NCI-H1436 (cell line): ENCODE measurements around the gene LANCL2.
A peak's percentile ranks its signal among the peaks of the same experiment; 100 is the strongest.
"Not testable (repeated sequence)": the region's sequence is repeated elsewhere in the genome, so short reads cannot be mapped to it uniquely, and the experiment has no call there.

Experiments used
- DNase-seq: peaks from one replicate; lab custom pipeline; 2025; lab: John Stamatoyannopoulos, UW

LANCL2 gene, protein sequence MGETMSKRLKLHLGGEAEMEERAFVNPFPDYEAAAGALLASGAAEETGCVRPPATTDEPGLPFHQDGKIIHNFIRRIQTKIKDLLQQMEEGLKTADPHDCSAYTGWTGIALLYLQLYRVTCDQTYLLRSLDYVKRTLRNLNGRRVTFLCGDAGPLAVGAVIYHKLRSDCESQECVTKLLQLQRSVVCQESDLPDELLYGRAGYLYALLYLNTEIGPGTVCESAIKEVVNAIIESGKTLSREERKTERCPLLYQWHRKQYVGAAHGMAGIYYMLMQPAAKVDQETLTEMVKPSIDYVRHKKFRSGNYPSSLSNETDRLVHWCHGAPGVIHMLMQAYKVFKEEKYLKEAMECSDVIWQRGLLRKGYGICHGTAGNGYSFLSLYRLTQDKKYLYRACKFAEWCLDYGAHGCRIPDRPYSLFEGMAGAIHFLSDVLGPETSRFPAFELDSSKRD

DNA sequence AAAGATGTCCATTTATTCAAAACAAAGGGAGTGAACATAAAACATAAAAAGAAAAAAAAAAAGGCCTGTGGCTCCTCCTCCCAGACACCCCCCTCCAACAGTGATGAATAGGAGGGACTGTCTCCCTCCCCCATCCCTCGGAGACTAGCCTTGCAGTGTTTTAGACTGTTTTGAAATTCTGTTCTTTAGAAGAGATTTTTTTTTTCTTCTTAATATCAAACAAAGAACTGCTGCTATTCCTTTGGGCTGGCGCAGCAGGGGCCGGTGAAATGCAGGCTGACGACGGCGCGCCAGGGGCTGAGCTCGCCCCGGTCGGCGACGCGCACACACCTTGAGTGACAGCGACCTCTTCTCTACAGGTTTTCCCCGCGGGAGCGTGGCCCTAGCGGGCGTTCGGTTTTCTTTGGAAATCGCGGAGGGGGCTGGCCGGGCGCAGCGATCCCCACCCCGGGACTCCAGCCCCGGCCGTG is at the start of gene LANCL2:
TSS of gene LANCL2 (plus strand) at position 133 of the 470 bp plus-strand sequence. CDS start 689 bp downstream, outside the sequence.
- peak; percentile 52 for DNase-seq

DNA sequence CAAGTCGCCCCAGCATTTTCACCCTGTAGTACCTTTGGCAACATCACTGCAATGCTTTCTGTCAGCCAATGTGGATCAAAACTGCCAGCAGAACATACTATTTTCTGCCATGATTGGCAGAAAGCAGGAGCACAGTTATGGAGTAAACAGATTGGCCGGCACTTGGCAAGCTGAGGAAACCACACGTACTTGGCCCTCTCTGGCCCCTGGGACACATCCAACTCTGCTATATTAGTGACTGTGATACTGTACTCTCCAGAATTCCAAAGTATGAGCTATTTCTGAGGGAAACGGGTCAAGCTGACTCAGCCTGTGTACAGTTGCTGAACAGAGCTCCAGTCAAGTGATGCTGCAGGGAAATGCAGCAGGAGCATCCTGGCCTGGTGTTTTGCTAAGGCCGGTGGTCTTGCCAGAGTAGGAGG is 39.8 kb upstream of the LANCL2 start:
- DNase-seq = no peak

DNA sequence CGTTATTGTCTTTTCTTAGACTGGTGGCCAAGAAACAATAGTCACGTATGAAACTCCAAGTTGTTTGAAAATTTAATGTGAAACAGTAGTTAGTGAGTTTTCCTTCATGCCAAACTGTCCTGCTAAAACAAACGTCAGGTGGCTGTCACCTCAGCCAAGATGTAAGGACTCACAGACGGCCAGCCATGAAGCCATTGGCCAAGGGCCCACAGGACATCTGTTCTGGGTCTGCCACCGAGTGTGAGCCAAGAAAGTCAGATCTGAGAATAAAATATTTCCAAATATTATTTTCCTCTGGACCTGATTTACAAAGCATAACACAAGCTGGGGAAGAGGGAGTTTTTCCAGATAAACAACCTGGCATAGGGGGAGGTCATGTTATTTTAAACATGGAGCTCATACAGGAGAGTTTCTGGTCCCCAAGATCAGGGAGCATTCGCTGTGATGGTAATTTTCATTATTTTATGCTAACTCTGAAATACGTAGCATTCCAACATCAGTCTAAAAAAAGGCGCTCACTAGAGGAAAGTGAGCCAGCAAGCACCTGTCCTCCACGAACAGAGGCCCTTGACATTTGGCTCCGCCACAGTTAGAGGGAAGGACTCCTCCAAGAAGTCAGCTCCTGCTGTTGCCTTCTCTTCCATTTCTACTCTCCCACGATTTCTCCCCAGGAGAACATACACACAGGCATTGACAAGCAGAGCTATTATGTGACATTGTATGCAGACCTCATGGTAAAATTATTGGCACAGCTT is 38.9 kb upstream of the LANCL2 start:
- no peak for DNase-seq

DNA sequence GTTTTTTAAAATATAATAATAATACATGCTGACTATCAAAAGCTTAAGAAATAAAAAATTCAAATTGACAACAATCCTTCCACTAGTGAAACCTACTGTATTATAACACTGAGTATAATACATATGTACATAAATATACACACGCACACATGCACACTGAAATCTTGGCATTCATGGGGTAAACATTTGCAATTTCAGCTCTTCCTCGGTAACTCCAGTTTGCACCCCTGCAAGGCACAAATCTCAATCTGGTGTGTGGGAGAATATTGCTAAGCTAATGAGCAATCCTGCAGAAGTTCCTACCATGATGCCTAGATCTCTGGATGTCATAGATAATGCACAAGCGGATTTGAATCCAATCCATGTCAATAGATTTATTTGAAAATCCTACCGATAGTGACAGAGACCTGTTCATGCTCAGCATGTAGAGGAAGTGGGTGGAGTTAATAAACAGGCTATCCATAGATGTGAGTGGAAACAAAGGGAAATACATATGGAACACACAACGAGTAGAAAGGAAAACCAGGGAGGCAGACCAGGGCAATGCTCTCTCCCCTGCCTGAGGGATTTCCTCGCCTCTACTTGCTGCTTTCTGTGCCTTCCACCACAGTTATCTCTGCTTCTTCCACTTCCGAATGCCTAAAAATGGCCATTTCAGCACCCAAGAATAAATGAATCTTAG is 38.1 kb upstream of the LANCL2 start:
- no peak for DNase-seq

DNA sequence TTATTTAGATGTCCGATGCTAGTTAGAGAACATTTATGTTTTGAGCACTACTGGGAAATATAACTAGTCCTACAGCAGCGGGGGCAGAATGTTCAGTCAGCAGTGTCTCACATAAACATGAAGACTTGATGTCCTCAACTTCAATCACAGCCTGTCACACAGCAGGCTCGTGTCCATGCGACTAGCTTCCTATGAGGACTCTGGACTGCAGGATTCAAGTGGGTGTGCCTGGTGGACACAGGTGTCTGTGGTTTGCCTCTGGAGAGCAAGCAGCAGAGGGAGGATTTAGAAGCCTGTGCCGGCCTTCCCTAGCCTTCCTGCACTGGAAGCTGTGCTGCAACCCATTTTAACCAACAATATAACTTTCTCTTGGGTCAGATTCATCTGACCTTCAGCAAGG is 30.0 kb upstream of the LANCL2 start:
- DNase-seq = no peak

DNA sequence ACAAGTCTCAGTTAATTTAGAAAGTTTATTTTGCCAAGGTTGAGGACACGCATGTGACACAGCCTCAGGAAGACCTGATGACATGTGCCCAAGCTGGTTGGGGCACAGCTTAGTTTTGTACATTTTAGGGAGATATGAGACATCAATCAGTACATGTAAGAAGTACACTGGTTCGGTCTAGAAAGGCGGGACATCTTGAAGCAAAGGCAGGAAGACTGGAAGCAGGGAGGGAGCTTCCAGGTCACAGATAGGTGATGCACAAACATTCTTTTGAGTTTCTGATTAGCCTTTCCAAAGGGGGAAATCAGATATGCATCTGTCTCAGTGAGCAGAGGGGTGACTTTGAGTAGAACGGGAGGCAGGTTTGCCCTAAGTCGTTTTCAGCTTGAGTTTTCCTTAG is 29.4 kb upstream of the LANCL2 start:
- DNase-seq = no peak

DNA sequence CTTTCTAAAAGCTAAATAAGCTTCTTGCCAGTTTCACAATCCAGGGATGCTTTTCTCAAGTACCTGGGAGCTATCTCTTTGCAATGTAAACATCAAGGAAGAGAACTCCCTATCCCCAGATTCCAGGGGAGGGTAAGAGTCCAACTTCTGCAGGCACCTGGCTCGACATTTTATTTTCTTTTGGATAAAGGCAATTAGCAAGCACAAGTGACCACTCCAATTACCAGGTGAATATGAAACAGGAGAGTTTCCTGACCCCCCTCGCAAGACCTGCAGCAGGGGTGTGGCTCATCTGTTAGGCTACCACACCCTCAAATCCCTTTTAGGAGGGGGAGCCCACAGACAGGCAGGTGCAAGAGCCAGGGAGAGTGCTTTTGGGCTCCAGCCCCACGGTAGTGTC is 28.6 kb upstream of the LANCL2 start:
- no peak for DNase-seq

DNA sequence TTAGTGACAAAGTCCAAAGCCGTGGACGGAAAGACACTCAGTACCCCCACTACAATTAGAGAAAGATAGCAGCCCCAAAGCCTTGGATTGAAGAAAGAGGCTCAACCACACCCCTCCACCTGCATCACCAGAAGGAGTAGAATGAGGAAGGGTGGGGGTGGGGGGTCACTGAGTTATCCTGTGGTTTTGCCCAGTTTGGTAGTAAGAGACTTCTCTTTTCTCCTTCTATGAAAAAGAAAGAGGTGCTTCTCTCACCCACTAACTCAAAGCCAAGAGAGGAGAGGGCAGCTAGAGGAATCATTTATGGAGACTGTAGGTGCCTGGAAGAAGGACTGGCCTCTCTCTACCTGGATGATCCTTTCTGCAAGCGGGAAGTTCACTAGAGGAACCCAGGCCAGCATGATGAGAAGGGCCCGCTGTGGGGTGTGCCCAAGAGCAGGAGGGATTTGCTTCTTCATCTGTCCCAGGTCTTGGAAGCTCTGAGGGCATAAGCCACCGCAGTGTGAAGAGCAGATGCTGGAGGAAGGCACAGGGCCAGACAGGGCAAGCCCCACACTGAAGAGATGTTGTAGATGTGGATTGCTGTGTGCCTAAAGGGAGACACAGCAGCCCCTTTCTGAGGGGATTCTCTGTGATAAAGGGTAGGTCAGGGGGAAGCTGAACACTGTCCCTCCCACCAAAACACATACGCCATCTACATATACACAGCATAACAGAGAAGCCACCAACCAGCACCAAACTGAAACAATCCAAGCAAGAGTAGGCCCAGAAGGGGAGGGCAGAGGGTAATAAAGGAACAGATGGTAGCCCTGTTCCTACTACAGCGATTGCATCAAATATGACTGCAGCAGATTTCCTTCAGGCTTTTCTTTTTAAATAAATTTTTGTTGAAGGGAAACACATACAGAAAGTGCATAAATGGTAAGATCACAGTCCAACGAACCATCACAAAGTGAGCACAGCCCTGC is 25.8 kb upstream of the LANCL2 start:
- DNase-seq = no peak

DNA sequence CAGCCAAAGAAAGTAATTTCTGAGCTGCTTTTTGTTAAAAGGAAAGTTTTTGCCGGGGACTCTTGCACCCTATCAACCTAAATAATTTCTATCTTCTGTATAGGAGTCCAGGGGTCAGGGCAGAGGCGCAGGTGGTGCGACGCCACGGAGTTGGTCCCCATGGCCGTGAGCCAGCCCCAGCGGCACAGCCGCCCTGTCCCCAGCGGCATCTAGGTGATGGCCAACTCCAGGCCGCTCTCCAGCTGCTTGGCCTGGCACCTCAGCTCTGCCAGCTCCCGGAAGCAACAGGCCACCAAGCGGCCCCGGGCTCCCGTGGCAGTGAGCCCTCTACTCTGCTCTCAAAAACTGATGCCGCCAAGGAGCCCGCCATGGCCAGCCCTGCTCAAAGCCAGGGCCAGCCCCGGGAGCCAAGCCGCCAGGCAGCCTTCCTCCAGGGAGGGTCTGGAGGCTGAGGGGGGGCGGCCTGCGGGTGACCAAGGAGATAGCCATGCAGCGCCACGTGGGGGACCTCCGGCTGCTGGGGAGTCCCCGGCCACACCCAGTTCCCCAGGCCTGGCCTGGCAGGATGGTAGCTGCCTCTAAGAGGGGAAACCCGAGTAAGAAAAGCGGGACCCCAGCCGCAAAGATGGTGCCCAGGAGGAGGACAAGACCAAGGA is 22.8 kb upstream of the LANCL2 start:
- no peak for DNase-seq

DNA sequence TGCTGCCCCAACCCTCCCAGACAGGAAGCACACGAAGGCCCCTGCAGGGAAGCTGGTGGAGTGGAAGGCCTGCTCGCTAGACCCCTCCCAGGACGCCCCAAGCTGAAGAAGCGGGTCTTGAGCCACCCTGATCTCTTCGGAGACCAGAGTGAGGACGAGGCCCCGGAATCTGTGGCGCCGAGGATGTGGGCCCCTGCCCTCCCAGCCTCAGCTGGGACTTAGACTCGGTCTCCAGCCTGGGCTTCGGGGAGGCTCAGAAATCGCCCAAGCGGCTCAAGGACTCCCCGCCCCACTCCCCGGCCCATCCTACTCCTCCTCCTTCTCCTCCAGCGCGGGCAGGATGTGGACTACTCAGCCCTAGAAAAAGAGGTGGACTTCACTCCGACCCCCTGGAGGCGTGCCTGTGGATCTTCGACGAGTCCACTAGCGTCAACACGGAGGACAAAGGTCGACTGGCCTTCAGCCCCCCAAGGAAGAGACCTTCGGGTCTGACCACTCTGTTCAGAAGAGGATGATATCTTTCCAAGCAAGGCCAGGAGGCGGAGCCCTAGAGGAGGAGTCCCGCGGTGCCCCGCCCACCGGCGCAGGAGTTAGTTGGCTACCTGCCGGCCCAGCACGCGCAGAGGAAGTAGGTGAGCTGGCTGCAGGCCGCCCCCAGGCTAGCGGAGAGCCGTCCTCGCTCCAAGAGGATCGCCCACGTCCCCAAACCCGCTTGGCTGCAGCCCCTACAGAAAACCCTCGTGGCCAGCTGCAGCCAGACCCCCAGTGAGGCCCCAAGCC is 21.9 kb upstream of the LANCL2 start:
- no peak for DNase-seq

DNA sequence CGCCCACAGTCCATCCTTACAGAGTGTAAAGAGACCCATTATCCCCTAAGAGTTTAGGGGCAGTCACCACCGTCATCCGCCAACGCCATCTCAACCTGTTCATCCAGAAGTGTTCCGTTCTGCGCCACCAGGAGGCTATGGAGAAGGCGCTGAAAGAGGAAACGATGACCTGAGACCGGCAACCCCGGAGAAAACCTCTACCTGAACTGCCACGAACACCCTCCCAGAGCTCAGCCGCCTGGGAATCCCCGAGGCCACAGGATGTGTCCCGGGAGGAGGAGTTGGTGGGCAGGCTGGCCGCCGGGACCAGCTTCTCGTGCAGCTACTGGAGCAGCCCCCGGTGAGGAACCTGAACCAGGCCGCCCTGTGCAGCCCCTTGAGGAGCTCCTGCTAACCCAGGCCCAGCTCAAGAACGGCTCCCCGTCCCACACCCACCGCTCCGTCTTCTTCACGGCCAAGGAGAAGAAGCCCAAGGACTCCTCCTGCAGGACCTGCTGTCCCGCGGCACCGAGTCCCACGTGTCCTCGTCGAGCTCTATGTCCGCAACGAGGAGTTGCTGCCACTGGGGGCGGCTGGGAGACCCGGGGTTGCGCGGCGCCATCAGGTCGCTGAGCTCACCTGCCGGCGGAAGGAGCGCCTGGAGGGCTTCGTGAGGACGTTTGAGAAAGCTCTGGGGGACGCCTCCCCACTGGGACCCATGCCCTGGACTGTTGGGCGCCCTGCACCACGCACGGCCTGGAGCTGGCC is 21.1 kb upstream of the LANCL2 start:
- no peak for DNase-seq

DNA sequence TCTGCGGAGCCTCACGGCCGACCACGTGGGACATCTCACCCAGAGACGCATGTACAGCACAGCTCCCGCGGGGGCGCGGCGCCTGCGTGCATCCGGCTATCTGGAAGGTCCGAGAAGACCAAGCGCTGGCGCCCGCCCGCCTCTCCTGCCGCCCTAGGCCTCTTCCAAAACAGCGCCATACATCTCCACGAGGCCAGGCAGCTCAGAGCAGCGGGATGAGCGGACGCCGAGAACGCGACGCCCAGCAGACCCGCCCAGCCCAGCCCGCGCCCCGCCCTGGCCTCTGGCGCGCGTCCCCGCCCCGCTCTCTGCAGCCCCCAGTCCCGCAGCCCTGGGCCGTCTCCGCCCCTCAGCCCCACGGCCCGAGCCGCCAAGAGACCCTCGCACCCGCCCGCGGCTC is 20.3 kb upstream of the LANCL2 start:
- no peak for DNase-seq

DNA sequence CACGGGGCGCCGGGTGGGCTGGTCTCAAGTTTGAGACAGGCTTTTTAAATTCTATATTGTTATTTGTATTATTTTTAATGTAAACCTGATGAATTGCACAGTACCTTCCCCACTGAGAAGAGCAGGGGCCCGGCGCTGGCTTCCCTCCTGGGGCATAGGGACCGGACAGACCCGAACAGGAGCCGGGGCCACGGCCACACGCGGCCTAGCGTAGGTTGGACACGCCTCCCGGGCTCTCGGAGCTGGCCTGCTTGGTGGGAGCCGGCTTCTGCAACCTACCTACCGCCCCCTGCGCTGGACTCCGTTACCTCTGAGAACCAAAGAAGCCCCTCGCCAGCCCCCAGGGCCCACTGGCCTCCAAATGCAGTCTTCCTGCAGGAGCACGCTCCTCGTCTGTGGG is 19.8 kb upstream of the LANCL2 start:
- no peak for DNase-seq

DNA sequence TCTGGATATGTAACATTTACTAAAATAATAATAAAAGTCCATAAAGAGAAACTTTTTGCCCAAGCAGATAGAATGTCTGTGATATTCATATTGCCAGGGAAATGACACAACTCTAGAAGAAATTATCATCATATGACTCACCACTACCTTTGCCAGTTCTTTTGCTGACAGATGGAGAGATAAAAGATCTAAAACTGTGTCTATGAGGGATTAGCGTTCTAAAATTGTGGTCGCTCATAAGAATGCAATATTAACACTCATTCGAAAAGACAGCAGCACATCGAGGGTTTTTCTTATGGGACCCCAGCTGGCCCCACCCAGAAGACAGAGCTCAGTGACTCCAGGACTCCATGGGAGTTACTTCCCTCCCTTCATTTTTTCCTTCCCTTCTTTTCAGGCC is 16.6 kb upstream of the LANCL2 start:
- DNase-seq = no peak

DNA sequence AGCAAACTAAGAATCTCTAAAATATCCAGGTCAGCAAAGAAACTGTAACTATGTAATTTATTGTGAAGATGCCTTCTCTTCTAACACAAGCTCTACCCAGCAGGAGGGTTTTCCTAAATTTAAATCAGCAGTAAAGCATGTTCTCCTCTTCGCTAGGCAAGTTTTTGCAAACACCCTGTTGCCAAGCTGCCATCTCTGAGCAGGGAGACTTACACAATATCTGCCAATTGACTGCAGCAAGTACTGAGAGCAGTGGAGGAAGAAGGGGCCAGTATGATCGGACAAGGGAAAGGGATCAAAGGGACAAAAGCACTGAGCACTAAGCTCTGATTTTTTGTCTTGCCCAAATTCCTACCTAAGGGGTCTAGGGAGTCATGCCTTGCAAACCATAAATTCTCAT is 16.0 kb upstream of the LANCL2 start:
- DNase-seq = no peak

DNA sequence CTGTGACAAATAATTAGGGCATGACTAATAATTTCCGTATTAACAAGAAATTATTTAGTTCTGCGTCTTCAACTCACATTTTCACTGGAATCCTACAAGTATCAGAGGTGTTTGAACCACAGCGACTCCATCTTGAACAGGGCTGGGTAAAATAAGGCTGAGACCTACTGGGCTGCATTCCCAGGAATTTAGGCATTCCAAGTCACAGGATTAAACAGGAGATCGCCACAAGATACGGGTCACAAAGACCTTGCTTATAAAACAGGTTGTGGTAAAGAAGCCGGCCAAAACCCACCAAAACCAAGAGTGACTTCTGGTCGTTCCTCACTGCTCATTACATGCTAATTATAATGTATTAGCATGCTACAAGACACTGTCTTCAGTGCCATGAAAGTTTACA is 14.9 kb upstream of the LANCL2 start:
- DNase-seq = no peak

DNA sequence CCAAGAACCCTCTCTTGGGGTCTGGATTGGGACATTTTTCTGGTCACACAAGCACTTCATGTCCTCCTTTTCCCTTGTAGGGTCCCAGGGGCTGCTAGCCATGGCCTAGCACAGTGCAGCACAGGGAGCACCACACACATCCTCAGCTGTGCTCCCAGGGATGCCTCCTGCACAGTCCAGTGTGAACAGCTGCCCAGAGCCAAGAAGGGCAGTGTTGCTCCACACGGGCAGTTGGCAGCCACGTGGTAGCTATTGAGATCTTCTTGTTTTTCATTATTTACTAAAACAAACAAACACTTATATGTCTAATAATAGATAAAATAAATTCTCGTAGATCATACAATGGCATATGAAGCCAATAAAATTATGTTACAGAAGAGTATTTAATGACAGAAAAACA is 13.9 kb upstream of the LANCL2 start:
- DNase-seq = no peak

DNA sequence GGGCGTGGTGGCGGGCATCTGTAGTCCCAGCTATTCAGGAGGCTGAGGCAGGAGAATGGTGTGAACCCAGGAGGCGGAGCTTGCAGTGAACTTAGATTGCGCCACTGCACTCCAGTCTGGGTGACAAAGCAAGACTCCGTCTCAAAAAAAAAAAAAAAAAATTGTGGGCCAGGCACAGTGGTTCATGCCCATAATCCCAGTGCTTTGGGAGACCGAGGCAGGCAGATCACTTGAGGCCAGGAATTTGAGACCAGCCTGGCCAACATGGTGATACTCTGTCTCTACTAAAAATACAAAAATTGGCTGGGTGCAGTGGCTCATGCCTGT is 12.2 kb upstream of the LANCL2 start:
- not testable (repeated sequence) for DNase-seq

DNA sequence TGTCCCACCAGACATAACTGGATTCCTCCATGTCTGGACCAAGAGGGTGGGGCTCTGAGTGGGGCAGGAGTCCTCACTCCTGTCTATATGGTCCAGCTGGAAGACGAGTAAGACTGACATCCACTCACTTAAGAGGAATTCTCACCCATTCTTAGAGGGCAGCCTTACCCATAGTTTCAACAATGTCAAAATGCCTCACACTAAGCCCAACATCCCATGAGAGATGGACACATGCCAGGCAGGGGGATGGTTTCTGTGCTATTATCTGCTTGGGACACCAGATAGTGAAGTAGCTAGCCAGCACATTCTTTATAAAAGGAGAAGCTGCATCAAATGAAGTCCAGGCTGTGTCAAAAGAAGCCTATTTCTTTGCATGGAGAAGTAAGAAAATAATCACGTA is 4.7 kb upstream of the LANCL2 start:
- DNase-seq = no peak

DNA sequence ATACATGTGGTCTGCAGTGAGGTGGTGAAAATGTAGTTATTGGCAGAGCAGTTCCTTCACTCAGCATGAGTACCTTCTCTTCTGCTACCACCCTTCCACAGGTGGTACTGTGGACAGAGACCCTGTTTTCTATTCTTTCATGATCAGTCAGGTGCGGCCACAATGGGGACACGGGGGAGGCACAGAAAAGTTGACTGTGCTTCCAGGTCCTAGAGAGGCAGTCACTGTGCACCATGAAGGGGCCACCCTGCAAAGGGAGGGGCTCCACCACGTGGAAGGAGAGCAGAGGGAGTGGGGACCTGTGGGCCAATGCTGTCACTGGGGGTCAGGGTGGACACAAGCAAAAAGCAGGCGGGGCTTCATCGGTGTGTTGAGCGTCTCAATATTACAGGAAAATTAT is 3.6 kb upstream of the LANCL2 start:
- no peak for DNase-seq
